Osteoblast (primary cell): Measurements from ENCODE around the gene CENPT. TPM values are rescaled to one million over a fixed set of nuclear protein-coding genes. Genes with fewer than 3 reads are reported as not detected.

Experiments used
- DNase-seq: peaks from one replicate; pipeline ENCODE4 v3.0.0; 2011; ENCODE audit warnings: low spot score, mixed read lengths; ENCODE audit not compliant: insufficient read length; ENCODE audit errors: missing footprints
- H2AFZ ChIP-seq: 2 replicates; pipeline ENCODE4 v1.6.0; 2011; ENCODE audit warnings: mild to moderate bottlenecking, low read length
- H3K27ac ChIP-seq: 2 replicates; pipeline ENCODE4 v1.5.1; 2011; ENCODE audit warnings: mild to moderate bottlenecking, low read depth, low read length, moderate library complexity
- H3K27me3 ChIP-seq: 2 replicates; pipeline ENCODE4 v1.6.0; 2012; ENCODE audit warnings: mild to moderate bottlenecking, control low read depth, inconsistent platforms, low read length, moderate library complexity; ENCODE audit not compliant: insufficient read depth
- H3K36me3 ChIP-seq: 2 replicates; pipeline ENCODE4 v1.5.1; 2011; ENCODE audit warnings: mild to moderate bottlenecking, low read length, control low read depth, moderate library complexity; ENCODE audit not compliant: insufficient read depth
- H3K4me1 ChIP-seq: 2 replicates; pipeline ENCODE4 v1.5.1; 2011; ENCODE audit warnings: mild to moderate bottlenecking, low read length, control low read depth, moderate library complexity; ENCODE audit not compliant: insufficient read depth
- H3K4me2 ChIP-seq: 2 replicates; pipeline ENCODE4 v1.6.0; 2011; ENCODE audit warnings: mild to moderate bottlenecking, low read length; ENCODE audit not compliant: insufficient read depth
- H3K4me3 ChIP-seq: fragments of 200-600 bp; sonication (generic); 3 replicates; pipeline ENCODE4 v1.5.1; 2012; ENCODE audit warnings: mild to moderate bottlenecking, low read length, inconsistent platforms; ENCODE audit not compliant: insufficient read depth
- H3K79me2 ChIP-seq: 2 replicates; pipeline ENCODE4 v1.6.0; 2012; ENCODE audit warnings: mild to moderate bottlenecking, low read length, control low read depth, inconsistent platforms; ENCODE audit not compliant: insufficient read depth
- H3K9me3 ChIP-seq: 2 replicates; pipeline ENCODE4 v1.5.1; 2011; ENCODE audit warnings: low read depth, low read length, control low read depth
- H4K20me1 ChIP-seq: 2 replicates; pipeline ENCODE4 v1.6.0; 2012; ENCODE audit warnings: mild to moderate bottlenecking, low read length, control low read depth; ENCODE audit not compliant: insufficient read depth
- total RNA-seq: library from RNA; depleted of rRNA; stranded (reverse); fragments of >200 nt; gene quantifications from 2 replicates; pipeline ENCODE4 v1.2.3, GENCODE V29; 2012
- TF ChIP-seq, protein P1 (sequence below): IDR thresholded peaks from 2 replicates; pipeline ENCODE4 v1.5.1; 2011; ENCODE audit warnings: mild to moderate bottlenecking, low read depth, low read length, moderate library complexity; ENCODE audit errors: extremely low read depth

Gene CENPT
- total RNA-seq, 1 donor = 24.2 TPM

DNA sequence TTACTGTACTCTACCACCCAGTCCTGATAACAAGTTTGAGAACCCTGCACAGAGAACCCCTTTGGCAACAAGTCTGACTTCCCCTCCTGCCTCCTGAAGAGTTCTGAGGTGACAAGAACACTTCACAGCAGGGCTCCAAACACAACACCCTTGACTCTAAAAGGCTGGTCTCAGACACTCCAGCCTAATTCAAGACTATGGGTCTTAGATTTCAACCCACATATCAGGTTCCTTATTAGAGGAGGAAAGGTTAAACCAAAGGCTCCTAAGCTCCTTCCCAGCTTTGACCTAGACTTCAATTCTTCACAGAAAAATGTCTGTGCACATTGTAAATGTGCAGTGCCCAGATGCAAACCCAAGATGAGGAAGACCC, 64.2 kb downstream of the CENPT start:
- Histone ChIP-seq H4K20me1 (peaks cover 27% of the 10 kb centered on the region), H3K4me3 (no peak overlapping the region), H3K79me2 (peaks cover 27% of the 10 kb centered on the region), H3K9me3 (no peaks in the 10 kb centered on the region), H3K27ac (no peak overlapping the region), H2AFZ (no peak overlapping the region), H3K4me2 (no peak overlapping the region), H3K36me3 (no peaks in the 10 kb centered on the region), H3K4me1 (no peaks in the 10 kb centered on the region), H3K27me3 (no peaks in the 10 kb centered on the region)
- DNase-seq = no peak
- TF ChIP-seq, protein P1, sequence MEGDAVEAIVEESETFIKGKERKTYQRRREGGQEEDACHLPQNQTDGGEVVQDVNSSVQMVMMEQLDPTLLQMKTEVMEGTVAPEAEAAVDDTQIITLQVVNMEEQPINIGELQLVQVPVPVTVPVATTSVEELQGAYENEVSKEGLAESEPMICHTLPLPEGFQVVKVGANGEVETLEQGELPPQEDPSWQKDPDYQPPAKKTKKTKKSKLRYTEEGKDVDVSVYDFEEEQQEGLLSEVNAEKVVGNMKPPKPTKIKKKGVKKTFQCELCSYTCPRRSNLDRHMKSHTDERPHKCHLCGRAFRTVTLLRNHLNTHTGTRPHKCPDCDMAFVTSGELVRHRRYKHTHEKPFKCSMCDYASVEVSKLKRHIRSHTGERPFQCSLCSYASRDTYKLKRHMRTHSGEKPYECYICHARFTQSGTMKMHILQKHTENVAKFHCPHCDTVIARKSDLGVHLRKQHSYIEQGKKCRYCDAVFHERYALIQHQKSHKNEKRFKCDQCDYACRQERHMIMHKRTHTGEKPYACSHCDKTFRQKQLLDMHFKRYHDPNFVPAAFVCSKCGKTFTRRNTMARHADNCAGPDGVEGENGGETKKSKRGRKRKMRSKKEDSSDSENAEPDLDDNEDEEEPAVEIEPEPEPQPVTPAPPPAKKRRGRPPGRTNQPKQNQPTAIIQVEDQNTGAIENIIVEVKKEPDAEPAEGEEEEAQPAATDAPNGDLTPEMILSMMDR = no peak

DNA sequence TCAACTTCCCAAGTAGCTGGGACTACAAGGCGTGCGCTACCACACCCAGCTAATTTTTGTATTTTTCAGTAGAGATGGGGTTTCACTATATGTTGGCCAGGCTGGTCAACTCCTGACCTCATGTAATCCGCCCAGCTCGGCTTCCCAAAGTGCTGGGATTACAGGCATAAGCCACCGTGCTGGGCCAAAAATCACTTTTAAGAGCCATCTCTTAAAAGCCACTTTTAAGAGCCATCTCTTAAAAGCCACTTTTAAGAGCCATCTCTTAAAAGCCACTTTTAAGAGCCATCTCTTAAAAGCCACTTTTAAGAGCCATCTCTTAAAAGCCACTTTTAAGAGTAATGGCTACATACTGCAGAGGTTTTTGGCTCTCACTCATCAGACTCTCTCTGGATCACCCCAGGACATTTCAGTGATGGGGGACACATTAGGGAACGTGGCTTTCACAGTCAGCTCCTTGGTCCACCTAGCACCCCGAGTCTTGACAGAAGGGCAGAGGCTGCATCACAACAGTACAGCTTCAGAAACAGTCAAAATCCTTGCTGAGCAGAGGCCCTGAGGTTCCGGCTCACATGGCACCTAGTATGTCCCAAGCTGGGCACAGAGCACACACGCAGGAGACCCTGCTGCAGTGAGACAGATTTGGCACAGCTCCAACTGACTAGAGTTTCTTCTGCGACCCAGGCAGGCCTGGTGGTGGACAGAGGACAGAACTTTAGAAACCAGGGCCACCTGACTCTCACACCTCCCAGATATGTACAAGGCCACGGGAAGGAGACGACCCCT, 64.7 kb downstream of the CENPT start:
- peaks cover 27% of the 10 kb centered on the region for H3K79me2 ChIP-seq
- no peaks in the 10 kb centered on the region for H3K4me1 ChIP-seq
- no peaks in the 10 kb centered on the region for H3K27me3 ChIP-seq
- TF ChIP-seq, protein P1 = no peak
- H3K27ac ChIP-seq = no peak overlapping the region
- DNase-seq = no peak
- no peak overlapping the region for H3K4me2 ChIP-seq
- peaks cover 26% of the 10 kb centered on the region for H4K20me1 ChIP-seq
- H2AFZ ChIP-seq = no peak overlapping the region
- H3K36me3 ChIP-seq = no peaks in the 10 kb centered on the region
- no peaks in the 10 kb centered on the region for H3K9me3 ChIP-seq
- no peak overlapping the region for H3K4me3 ChIP-seq

- no peaks in the 10 kb centered on the region for H3K36me3 ChIP-seq
- H2AFZ ChIP-seq = no peak overlapping the region
- DNase-seq = no peak
- H3K4me3 ChIP-seq = no peak overlapping the region
- no peak overlapping the region for H3K4me2 ChIP-seq
- peaks cover 20% of the 10 kb centered on the region for H4K20me1 ChIP-seq
- no peak overlapping the region for H3K27ac ChIP-seq
- H3K9me3 ChIP-seq = no peaks in the 10 kb centered on the region
- TF ChIP-seq, protein P1 = no peak
- no peaks in the 10 kb centered on the region for H3K27me3 ChIP-seq
- peaks cover 26% of the 10 kb centered on the region for H3K79me2 ChIP-seq
- no peaks in the 10 kb centered on the region for H3K4me1 ChIP-seq
Observed at GRCh38 chr16:67781565-67781921, 66.0 kb downstream of the CENPT start.

- no peak overlapping the region for H3K4me3 ChIP-seq
- TF ChIP-seq, protein P1 = no peak
- peaks cover 20% of the 10 kb centered on the region for H4K20me1 ChIP-seq
- H3K9me3 ChIP-seq = no peaks in the 10 kb centered on the region
- H3K27me3 ChIP-seq = no peaks in the 10 kb centered on the region
- no peaks in the 10 kb centered on the region for H3K36me3 ChIP-seq
- DNase-seq = no peak
- peaks cover 24% of the 10 kb centered on the region for H3K79me2 ChIP-seq
- no peak overlapping the region for H3K27ac ChIP-seq
- no peaks in the 10 kb centered on the region for H3K4me1 ChIP-seq
- H3K4me2 ChIP-seq = no peak overlapping the region
- no peak overlapping the region for H2AFZ ChIP-seq
Observed at GRCh38 chr16:67780847-67781564, 66.5 kb downstream of the CENPT start.
